HCT116 (cell line): ENCODE results near the gene CALD1. TPM values are rescaled to one million over a fixed set of nuclear protein-coding genes. Genes with fewer than 3 reads are reported as not detected.

Experiments used
- ATAC-seq: fragments of 200-7000 bp; cut with Tn5 transposase; 2 replicates; pipeline ENCODE4 v1.9.1; 2020; ENCODE audit warnings: mild to moderate bottlenecking, moderate library complexity
- BruUV-seq: library from RNA; stranded (reverse); fragments of 400-500 nt; replicated peaks from 2 replicates; lab custom pipeline; 2021; lab: Mats Ljungman, UMichigan
- CTCF ChIA-PET: fragments of 300-600 bp; sonication (Branson Sonifier 250); formaldehyde crosslinking; loops from one replicate; lab custom pipeline; 2021; ENCODE audit warnings: antibody characterized with exemption; lab: Charles Lee
- POLR2A ChIA-PET: fragments of 300-600, 350-600 bp; sonication (Branson Sonifier 250); formaldehyde crosslinking; loops from one replicate; lab custom pipeline; 2021; ENCODE audit warnings: antibody characterized with exemption; lab: Charles Lee
- RAD21 ChIA-PET, 2 experiments: fragments of 300-600 bp; sonication (Branson Sonifier 250); formaldehyde crosslinking; loops; one replicate each; lab custom pipeline; 2023; ENCODE audit warnings: low total read pairs in 2 of 2; ENCODE audit not compliant: uncharacterized antibody in 2 of 2, unreplicated experiment in 2 of 2, low non-redundant PET in 1 of 2; lab: Charles Lee
- DNase-seq: peaks from one replicate; pipeline ENCODE4 v3.0.0-alpha.2; 2010; ENCODE audit warnings: low read depth, low spot score
- H2AFZ ChIP-seq: fragments of 200-600 bp; shearing (Covaris generic), sonication (generic); 2 replicates; pipeline ENCODE4 v1.6.1; 2017; ENCODE audit warnings: low read depth, mixed run types, mixed read lengths, antibody characterized with exemption, low read length; ENCODE audit not compliant: poor library complexity, severe bottlenecking
- H3K27ac ChIP-seq: 2 replicates; pipeline ENCODE4 v1.5.1; 2012; ENCODE audit warnings: low read depth, low read length
- H3K27me3 ChIP-seq: fragments of 200-600 bp; sonication (generic); 2 replicates; pipeline ENCODE4 v1.6.1; 2016; ENCODE audit warnings: mixed run types, low read length, mixed read lengths; ENCODE audit not compliant: insufficient read depth
- H3K36me3 ChIP-seq, 2 experiments: fragments of 200-500 bp in 1 of 2; fragments of 200-600 bp in 1 of 2; sonication (Bioruptor generic) in 1 of 2; sonication (generic) in 1 of 2; 2 replicates each; pipeline versions ENCODE4 v1.5.1 to v1.6.1; 2014 to 2016; ENCODE audit warnings: low read length in 2 of 2, inconsistent platforms in 1 of 2, mixed read lengths in 1 of 2, mixed run types in 1 of 2; ENCODE audit not compliant: insufficient read depth in 2 of 2, control insufficient read depth in 1 of 2
- H3K4me1 ChIP-seq, 2 experiments: fragments of 200-600 bp in 1 of 2; sonication (generic) in 1 of 2; 2 replicates each; pipeline versions ENCODE4 v1.5.1 to v1.6.1; 2012 to 2017; ENCODE audit warnings: low read length in 2 of 2, inconsistent platforms in 1 of 2, mild to moderate bottlenecking in 1 of 2, mixed read lengths in 1 of 2, mixed run types in 1 of 2, moderate library complexity in 1 of 2; ENCODE audit not compliant: insufficient read depth in 2 of 2, control insufficient read depth in 1 of 2
- H3K4me2 ChIP-seq: fragments of 200-600 bp; sonication (generic); 2 replicates; pipeline ENCODE4 v1.6.1; 2017; ENCODE audit warnings: mixed run types, low read length, mixed read lengths
- H3K4me3 ChIP-seq, 2 experiments: fragments of 200-600 bp in 1 of 2; sonication (generic) in 1 of 2; replicated peaks in 1 of 2; 2 replicates each; pipeline ENCODE4 v1.5.1; 2011 to 2016; ENCODE audit warnings: low read length in 2 of 2, control low read depth in 1 of 2, low read depth in 1 of 2, mild to moderate bottlenecking in 1 of 2, mixed read lengths in 1 of 2, mixed run types in 1 of 2
- H3K79me2 ChIP-seq: fragments of 200-600 bp; sonication (generic); 2 replicates; pipeline ENCODE4 v1.6.1; 2017; ENCODE audit warnings: mild to moderate bottlenecking, mixed run types, low read length, moderate library complexity, mixed read lengths; ENCODE audit not compliant: insufficient read depth
- H3K9ac ChIP-seq: fragments of 200-600 bp; sonication (generic); 2 replicates; pipeline ENCODE4 v1.6.1; 2016; ENCODE audit warnings: low read length, mixed read lengths
- H3K9me2 ChIP-seq: fragments of 200-600 bp; sonication (generic), shearing (Covaris generic); 2 replicates; pipeline ENCODE4 v1.6.1; 2017; ENCODE audit warnings: mixed run types, mild to moderate bottlenecking, moderate library complexity; ENCODE audit not compliant: insufficient read depth
- H3K9me3 ChIP-seq, 2 experiments: fragments of 200-500 bp in 1 of 2; fragments of 200-600 bp in 1 of 2; sonication (Bioruptor generic) in 1 of 2; sonication (generic) in 1 of 2; 2 replicates each; pipeline ENCODE4 v1.6.1; 2014 to 2017; ENCODE audit warnings: low read length in 2 of 2, mixed read lengths in 2 of 2, inconsistent platforms in 1 of 2, low read depth in 1 of 2, mild to moderate bottlenecking in 1 of 2, mixed run types in 1 of 2, moderate library complexity in 1 of 2; ENCODE audit not compliant: control insufficient read depth in 1 of 2, insufficient read depth in 1 of 2
- H4K20me1 ChIP-seq: fragments of 200-600 bp; sonication (generic), shearing (Covaris generic); 2 replicates; pipeline ENCODE4 v1.6.1; 2017; ENCODE audit warnings: mixed run types, mild to moderate bottlenecking, moderate library complexity; ENCODE audit not compliant: insufficient read depth
- CBX3 ChIP-seq: IDR thresholded peaks from 2 replicates; pipeline ENCODE4 v1.6.1; 2012; ENCODE audit warnings: low read depth
- CEBPB ChIP-seq: IDR thresholded peaks from 2 replicates; pipeline ENCODE4 v1.6.1; 2012; ENCODE audit warnings: low read depth
- EGR1 ChIP-seq: IDR thresholded peaks from 2 replicates; pipeline ENCODE4 v1.6.1; 2012; ENCODE audit warnings: low read depth
- EZH2 ChIP-seq: fragments of 200-600 bp; sonication (generic); IDR thresholded peaks from 2 replicates; pipeline ENCODE4 v1.6.1; 2017; ENCODE audit warnings: antibody characterized with exemption, mixed run types
- SP1 ChIP-seq: IDR thresholded peaks from 2 replicates; pipeline ENCODE4 v1.6.1; 2012; ENCODE audit warnings: low read depth
- YY1 ChIP-seq: IDR thresholded peaks from 2 replicates; pipeline ENCODE4 v1.6.1; 2011; ENCODE audit warnings: low read length, low read depth, moderate library complexity, mild to moderate bottlenecking; ENCODE audit not compliant: insufficient replicate concordance; ENCODE audit errors: extremely low read depth
- ZNF274 ChIP-seq: fragments of 200-500 bp; sonication (Bioruptor generic); IDR thresholded peaks from 2 replicates; pipeline ENCODE4 v1.6.1; 2014; ENCODE audit warnings: mild to moderate bottlenecking, low read depth, low read length, inconsistent platforms
- intact Hi-C: fragments of 100-400 bp; cut with micrococcal nuclease; formaldehyde crosslinking; loops from 2 replicates; pipeline ENCODE4 v1.10.0; 2022
- total RNA-seq: library from RNA; stranded (reverse); gene quantifications from one replicate; pipeline ENCODE4 v1.2.1, GENCODE V29; 2021; ENCODE audit not compliant: unreplicated experiment
- TF ChIP-seq, protein P1 (sequence below): IDR thresholded peaks from 2 replicates; pipeline ENCODE4 v1.6.1; 2012
- TF ChIP-seq, protein P2 (sequence below), 3 experiments: fragments of 200-600 bp in 1 of 3; sonication (generic) in 1 of 3; IDR thresholded peaks in 2 of 3; conservative IDR thresholded peaks in 1 of 3; 2 replicates each; pipeline ENCODE4 v1.5.1; 2012 to 2017; ENCODE audit warnings: low read depth in 2 of 3, low read length in 2 of 3, antibody characterized with exemption in 1 of 3, borderline replicate concordance in 1 of 3, control low read depth in 1 of 3, mild to moderate bottlenecking in 1 of 3, mixed read lengths in 1 of 3, mixed run types in 1 of 3, moderate library complexity in 1 of 3; ENCODE audit not compliant: insufficient read depth in 1 of 3
- TF ChIP-seq, protein P3 (sequence below): IDR thresholded peaks from 2 replicates; pipeline ENCODE4 v1.6.1; 2011; ENCODE audit warnings: mild to moderate bottlenecking, low read length, moderate library complexity; ENCODE audit not compliant: insufficient replicate concordance; ENCODE audit errors: extremely low read depth

The CALD1 gene
- total RNA-seq, 1 experiment from 2014 or later: 66.8 TPM

DNA sequence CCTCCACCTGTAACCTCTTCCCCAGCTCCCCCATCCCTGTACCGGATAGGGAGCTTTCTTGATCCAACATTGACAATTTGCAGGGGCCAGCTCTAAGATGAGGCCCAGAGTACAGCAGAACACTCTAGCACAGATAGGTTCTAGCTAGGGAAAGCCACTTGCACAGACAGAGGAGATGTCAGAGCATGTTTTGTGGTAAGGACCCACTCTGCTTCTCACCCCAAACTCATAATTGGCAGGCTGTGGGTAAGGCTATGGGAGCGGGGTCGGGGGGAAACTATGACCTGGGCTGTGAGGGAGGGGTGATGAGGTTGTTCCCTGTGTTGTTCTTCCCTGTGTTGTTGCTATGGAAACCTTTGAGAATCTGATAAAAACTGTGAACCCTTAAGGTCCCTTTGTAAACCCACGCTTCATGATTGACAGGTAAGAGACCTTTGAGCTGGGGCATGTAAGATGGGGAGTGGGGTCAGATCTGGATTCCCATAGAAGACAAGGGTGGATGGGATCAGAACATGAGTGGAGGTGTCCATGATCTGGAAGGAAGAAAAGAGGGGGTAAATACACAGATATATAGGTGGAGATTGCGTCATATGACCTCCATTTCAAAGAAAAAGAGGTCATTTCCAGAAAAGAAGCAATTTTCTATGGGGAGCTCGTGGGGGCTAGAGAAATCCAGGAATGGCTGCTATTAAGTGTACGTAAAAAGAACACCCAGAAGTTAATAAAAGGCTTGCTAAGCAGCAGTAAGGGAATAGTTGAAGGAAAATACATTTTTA, 4.0 kb downstream of the CALD1 start:
- ChIA-PET POLR2A (no interaction called here), RAD21 (no interaction called here), CTCF (no interaction called here)
- H3K9ac ChIP-seq: no peak overlapping the region
- H3K79me2 ChIP-seq: no peaks in the 10 kb centered on the region
- H3K4me1 ChIP-seq: peaks cover 0 to 11% of the 10 kb centered on the region in 2 experiments; a peak in 1 of 4 replicates
- no peaks in the 10 kb centered on the region for H3K9me2 ChIP-seq
- H2AFZ ChIP-seq: no peak overlapping the region
- ATAC-seq: no peak
- no peaks in the 10 kb centered on the region for H3K36me3 ChIP-seq
- H3K27ac ChIP-seq: no peak overlapping the region
- H3K4me3 ChIP-seq: no peak overlapping the region
- intact Hi-C loops: no loop called here
- H3K9me3 ChIP-seq: no peaks in the 10 kb centered on the region
- H3K27me3 ChIP-seq: peaks cover 7% of the 10 kb centered on the region; the same call in 1 of the 2 replicates
- BruUV-seq: no TSS peak
- no peak for TF ChIP-seq CEBPB
- TF ChIP-seq, protein P1, sequence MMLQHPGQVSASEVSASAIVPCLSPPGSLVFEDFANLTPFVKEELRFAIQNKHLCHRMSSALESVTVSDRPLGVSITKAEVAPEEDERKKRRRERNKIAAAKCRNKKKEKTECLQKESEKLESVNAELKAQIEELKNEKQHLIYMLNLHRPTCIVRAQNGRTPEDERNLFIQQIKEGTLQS: no peak
- no peaks in the 10 kb centered on the region for H4K20me1 ChIP-seq
- no peak for DNase-seq
- no peak overlapping the region for H3K4me2 ChIP-seq

DNA sequence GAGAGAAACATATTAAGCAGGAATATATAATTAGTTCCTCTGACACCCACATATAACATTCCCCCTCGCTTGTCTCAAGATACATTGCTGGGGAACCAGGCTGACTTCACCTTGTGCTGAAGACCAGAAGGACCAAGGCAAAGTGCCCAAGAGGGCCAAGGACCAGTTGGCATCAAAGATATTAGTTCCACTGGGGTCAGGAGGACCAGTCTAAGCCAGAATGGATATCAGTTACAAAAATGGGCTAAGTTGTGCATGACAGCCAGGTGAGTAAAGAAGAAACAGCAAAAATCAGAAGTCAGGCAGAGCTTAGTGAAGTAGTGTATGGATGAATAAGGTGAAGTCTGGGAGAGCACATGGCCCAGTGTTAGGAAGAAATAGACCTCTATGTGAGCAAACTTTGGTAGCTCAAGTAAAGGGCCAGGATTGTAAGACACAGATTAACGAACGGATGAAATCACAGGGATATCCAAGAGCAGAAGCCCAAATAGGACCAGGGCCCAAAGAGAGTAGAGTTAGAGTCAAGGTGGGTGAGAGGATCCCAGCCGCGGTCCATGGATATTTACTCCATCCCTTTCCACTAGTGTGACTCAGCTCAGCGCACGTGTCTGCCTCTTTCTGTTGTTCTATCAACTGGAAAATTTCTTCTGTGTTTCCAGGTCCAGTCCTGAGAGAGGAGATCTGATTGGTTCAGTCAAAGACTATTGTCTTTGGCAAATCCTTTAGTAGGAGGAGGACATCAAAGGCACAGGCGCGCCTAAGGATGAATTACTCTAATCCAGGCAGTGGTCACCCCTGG, 5.0 kb downstream of the CALD1 start:
- peaks cover 7% of the 10 kb centered on the region; the same call in 1 of the 2 replicates for H3K27me3 ChIP-seq
- DNase-seq: no peak
- peaks cover 0 to 6% of the 10 kb centered on the region in 2 experiments; a peak in 1 of 4 replicates for H3K4me1 ChIP-seq
- H3K9me2 ChIP-seq: no peaks in the 10 kb centered on the region
- no peak for ATAC-seq
- intact Hi-C loops: no loop called here
- H3K4me3 ChIP-seq: no peak overlapping the region
- ChIA-PET POLR2A (no interaction called here), RAD21 (no interaction called here), CTCF (no interaction called here)
- H2AFZ ChIP-seq: no peak overlapping the region
- H4K20me1 ChIP-seq: no peaks in the 10 kb centered on the region
- no peak overlapping the region for H3K4me2 ChIP-seq
- H3K79me2 ChIP-seq: no peaks in the 10 kb centered on the region
- H3K9ac ChIP-seq: no peak overlapping the region
- BruUV-seq: no TSS peak
- no peaks in the 10 kb centered on the region for H3K9me3 ChIP-seq
- no peak overlapping the region for H3K27ac ChIP-seq
- no peaks in the 10 kb centered on the region for H3K36me3 ChIP-seq
- TF ChIP-seq EZH2: no peak
- TF ChIP-seq, protein P2, sequence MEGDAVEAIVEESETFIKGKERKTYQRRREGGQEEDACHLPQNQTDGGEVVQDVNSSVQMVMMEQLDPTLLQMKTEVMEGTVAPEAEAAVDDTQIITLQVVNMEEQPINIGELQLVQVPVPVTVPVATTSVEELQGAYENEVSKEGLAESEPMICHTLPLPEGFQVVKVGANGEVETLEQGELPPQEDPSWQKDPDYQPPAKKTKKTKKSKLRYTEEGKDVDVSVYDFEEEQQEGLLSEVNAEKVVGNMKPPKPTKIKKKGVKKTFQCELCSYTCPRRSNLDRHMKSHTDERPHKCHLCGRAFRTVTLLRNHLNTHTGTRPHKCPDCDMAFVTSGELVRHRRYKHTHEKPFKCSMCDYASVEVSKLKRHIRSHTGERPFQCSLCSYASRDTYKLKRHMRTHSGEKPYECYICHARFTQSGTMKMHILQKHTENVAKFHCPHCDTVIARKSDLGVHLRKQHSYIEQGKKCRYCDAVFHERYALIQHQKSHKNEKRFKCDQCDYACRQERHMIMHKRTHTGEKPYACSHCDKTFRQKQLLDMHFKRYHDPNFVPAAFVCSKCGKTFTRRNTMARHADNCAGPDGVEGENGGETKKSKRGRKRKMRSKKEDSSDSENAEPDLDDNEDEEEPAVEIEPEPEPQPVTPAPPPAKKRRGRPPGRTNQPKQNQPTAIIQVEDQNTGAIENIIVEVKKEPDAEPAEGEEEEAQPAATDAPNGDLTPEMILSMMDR (IDR thresholded peaks at IDR 0.05 in 2 of 3, conservative IDR thresholded peaks at IDR 0.05 in 1 of 3; ENCODE audit: borderline replicate concordance in 1 of 3, insufficient read depth in 1 of 3, low read depth in 2 of 3, low read length in 2 of 3): no peak
- TF ChIP-seq EGR1: no peak
- TF ChIP-seq SP1: no peak
- TF ChIP-seq, protein P3, sequence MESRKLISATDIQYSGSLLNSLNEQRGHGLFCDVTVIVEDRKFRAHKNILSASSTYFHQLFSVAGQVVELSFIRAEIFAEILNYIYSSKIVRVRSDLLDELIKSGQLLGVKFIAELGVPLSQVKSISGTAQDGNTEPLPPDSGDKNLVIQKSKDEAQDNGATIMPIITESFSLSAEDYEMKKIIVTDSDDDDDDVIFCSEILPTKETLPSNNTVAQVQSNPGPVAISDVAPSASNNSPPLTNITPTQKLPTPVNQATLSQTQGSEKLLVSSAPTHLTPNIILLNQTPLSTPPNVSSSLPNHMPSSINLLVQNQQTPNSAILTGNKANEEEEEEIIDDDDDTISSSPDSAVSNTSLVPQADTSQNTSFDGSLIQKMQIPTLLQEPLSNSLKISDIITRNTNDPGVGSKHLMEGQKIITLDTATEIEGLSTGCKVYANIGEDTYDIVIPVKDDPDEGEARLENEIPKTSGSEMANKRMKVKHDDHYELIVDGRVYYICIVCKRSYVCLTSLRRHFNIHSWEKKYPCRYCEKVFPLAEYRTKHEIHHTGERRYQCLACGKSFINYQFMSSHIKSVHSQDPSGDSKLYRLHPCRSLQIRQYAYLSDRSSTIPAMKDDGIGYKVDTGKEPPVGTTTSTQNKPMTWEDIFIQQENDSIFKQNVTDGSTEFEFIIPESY: no peak
- TF ChIP-seq CBX3: no peak
- no peak for TF ChIP-seq ZNF274
- TF ChIP-seq, protein P1: no peak
- TF ChIP-seq CEBPB: no peak
- no peak for TF ChIP-seq YY1
